Ramos (cell line): Measurements from ENCODE around the gene NID2.

Experiments
- in situ Hi-C: fragments of 300-500 bp; cut with MboI; formaldehyde crosslinking; loops from one replicate; pipeline ENCODE4 v1.14.3; 2022; ENCODE audit warnings: low sequenced_read_pairs; ENCODE audit not compliant: unreplicated experiment

The NID2 gene

DNA sequence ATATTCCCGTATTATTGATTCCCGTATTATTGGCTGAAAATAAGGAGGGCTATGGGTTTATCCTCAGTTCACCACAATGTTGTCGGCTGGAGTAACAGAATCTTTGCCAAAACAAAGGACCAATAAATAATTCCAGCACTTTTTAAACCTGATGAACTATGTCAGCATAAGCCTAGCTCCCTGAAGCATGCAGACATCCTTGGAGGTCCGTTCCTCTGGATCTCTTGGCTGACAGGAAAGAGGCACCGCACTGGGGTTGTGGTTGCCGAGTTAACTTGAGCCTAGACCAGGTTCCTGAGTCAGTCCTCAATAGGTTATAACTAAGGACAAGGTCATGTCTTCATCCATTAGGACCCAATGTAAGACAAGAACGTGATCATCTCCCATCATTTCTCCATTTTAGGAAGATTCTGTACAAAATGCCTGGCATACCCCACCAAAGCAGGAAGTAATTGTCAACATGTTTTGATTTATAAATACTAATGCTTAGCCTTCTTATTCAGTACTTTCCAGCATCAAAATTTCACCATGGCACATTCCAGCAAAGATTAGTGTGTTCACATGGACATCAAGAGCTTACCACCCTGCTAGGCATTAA is 36.6 kb downstream of the NID2 start:
- in situ Hi-C loops = no loop called here

DNA sequence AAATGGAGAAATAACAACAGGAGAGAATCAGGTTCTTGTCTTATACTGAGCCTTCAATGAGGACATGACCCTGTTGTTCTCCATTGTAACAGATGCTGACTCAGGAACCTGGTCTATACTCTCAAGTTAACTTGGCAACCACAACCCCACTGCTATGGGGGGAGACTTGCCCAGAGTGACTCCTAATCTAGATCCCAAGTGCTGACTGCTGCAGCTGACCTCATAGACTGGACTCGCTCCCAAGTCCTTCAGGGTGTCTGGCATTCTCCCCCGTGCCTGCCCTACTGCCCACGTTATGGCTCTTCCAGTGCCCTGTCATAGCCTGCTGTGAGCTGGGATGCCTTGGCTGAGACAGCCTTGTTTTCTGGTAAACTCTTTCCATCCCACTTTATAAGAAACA is 37.1 kb downstream of the NID2 start:
- in situ Hi-C loops = no loop called here

DNA sequence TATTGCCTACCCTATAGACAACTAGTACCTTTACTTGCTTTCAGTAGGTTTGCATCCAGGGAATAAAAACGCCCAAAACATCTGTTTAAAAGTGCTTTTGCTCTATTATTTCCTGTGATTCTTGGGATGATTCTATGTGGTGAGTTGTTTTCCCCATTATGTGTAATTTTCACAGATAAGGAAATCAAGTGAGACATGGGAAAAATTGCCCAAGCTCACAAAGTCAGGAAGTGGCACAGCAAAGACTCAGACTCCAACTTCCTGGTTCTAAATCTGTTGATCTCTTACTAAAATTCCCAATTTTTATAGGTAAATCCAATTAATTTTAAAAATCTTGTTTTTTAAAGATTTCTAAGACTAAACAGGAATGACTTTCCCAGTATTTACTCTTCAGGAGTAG is 39.0 kb downstream of the NID2 start:
- in situ Hi-C loops = no loop called here

DNA sequence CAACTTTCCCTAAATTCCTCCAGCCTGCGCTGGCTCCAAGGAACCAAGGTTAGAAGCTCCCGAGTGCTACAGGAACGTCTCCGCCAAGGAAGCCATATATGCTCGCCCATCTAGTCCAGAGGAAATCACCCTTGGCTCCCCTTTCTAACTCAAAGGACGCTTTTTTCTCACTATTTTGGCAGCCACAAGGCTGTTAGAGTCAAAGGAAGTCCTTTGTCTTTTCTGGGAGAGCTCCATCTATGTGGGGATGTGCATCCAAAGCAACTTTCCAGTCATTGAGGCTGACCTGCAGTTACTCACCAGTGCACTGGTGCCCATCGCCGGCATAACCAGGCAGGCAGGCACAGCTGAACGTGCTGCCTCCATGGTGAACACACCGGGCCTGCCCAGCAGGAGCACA is 42.0 kb downstream of the NID2 start:
- in situ Hi-C loops = no loop called here

DNA sequence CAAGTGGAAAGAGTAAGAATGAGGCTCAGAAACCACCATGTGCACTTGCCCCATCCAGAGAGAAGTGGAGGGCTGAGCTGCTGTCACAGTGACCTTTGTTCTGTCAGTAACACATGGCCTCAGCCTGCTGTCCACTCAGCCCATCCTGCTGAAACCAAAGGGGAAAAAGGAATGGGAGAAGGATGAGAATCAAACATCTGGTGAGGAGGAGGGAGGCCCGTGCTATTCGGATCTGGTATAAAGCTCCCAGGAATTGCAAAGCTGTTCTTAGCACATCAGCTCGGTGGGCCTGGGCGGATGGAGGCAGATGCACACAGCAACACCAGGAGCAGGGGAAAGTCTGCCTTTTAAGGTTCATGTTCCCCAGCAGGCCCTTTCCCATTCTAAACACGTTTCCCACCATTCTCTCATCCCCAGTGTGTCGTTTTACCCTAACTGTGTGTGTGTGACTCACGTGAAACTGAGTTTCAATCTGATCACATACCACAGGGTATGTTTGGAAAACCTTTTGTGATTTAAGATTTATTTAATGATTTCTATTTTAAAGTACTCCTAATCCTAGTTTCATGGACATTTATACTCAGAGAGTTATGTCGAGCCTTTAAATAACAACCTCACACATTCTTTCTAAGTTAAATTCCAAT is 42.7 kb downstream of the NID2 start:
- in situ Hi-C loops = no loop called here

DNA sequence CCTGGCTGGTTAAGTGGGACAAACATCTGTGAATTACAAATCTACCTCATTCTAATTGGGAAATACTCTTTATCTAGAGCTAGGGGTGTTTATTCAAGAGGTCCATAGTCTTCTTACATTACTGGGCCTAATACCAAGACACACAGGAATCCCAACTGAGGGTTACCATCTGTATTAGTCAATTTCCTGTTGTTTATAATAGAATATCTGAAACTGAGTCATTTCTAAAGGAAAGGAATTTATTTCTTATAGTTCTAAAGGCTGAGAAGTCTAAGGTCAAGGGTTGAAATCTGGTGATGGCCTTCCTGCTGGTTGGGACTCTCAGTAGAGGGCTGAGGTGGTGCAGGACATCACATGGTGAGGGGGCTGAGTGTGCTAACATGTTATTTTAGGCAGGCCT is 43.5 kb downstream of the NID2 start:
- in situ Hi-C loops = no loop called here

DNA sequence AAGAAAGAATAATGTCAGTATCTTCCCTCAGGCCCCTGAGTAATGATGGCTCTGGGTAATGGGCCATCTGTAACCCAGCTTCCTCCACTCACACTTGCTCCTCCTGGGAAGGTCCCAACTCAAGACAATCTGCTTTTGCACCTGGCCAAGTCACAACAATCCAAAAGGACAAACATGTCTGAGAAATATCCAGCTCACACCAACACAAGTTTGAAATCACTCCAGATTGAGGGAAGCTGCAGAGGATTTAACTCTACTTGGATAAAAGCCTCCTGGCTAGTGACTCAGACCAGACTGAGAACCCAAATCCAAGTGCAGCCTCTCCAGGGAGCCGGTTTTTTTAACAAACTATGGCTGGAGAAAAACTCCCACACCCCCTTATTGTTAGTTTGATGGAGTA is 45.3 kb downstream of the NID2 start:
- in situ Hi-C loops = no loop called here

DNA sequence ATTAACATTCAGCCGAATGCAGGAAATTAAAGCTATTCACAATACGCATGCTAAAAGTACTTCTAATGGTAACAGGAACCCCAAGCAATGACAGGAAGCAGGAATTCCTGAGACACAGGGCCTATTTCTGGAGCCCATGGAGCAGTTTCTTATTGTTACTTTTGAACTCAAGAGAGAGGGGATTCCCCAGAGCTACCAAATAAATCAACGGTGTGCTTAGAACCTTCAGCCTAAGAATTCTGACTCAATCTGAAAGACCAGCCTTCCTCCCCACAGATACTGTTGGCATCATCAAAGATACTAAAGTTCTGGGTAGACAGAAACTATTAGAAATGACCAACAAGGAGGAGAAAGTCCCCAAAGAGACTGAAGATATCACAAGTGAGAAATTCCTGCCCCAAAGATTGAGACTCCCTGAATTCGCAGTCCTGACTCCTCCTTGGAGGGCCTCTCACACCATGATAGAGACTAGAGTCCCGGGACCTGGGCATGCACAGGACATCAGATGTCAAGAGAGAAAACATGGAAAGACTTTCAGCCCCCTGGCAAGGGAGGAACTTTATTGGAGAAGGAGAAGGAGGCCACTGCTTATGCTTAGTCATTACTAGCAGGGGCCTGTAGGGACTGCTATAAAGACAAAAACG is 46.8 kb downstream of the NID2 start:
- in situ Hi-C loops = no loop called here

DNA sequence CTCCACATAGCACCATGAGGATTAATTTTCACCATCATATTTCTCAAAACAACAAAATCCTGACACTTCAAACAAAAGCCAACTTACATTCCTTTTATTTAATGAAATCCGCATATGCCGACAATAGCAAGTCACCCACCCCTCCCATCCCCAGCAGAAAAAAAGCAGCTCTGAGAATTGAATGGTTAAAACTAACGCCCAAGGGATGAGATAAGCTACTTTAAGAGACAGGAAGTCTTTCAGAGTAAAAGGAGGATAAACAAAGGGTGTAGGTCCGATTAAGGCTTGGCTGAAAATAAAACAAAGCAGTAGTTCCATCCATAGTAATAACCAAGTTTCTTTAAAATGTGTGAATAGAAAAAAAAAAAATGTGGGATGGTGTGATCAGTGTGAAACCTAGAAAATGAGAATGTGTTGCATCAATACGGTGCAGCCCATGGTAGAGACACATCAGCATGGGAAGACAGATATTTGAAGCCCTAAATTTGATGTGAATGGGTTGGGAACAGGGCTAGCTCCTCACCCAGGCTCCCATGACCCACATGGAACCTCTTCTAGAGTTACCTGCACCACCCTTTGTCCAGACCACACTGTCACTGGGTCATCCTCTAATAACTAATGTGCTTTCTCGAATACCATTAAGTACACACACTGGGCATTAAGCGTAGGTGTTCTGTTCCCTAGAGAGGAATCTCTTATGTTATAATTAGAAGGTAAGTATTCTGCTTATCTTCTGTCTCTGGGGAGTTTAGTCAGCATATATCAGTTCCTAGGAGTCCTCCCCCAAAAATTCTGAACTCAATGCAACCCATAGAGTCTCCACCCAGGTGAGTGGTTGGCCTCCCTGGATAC is 47.8 kb downstream of the NID2 start:
- in situ Hi-C loops = no loop called here

DNA sequence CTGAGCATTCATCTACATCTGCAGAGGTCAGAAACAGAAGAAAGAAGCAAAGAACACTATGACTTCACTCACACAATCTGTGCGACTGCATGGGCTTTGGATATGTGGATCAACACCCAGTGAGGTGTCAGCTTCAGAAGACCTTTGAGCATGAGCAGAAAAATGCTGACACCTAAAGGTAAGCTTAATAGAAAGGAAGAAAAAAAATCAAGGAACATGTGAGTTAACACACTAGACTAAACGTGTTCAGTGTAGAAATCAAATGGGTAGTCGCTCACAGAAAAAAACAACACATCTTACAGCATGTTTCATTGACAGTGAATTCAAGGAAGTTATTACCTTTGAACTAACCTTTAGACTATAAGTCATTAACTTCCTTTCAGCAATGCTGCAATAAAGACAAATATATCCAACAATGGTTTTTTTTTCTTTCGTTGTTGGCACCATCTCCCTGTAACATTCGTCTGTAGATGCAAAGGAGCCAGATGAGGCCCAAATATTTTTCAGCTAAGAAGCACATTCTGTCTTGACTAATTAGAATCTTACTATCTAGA is 48.6 kb downstream of the NID2 start:
- in situ Hi-C loops = no loop called here

DNA sequence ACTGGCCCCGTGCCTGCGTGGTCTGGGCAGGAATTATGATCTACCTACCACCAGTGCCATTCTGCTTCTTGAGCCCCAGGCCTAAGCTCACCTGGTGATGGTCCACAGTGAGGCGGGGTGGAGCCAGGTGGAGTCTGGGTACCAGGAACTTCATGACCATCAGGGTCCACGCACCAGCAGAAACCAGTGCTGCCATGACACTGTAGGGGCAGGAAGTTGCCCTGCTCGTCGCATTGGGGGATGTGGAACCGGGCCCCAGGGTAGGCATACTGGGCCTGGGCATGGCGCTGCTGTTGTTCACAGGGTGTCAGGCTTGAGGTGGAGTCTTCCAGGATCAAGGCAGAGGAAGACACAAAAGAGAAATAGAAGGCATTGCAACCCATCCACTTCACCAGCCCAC is 49.9 kb downstream of the NID2 start:
- in situ Hi-C loops = no loop called here

DNA sequence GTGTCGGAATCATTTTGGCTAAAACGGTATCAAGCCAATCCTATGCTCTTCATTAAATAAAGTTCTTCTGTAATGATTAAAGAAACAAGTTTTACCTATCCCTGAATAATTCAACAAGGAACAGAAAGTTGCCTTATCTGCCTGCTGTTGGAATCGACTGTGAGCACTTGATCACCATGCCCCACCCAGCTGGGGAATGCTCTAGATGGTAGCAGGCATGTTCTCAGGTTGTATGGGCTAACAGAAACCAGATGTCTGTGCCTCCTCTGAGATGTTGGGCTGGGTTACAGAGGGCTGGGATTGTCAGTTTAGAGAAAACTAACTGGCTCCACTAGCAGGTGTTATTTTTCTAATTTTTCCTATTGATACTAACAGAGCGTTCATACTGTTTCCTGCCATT is 50.6 kb downstream of the NID2 start:
- in situ Hi-C loops = no loop called here

DNA sequence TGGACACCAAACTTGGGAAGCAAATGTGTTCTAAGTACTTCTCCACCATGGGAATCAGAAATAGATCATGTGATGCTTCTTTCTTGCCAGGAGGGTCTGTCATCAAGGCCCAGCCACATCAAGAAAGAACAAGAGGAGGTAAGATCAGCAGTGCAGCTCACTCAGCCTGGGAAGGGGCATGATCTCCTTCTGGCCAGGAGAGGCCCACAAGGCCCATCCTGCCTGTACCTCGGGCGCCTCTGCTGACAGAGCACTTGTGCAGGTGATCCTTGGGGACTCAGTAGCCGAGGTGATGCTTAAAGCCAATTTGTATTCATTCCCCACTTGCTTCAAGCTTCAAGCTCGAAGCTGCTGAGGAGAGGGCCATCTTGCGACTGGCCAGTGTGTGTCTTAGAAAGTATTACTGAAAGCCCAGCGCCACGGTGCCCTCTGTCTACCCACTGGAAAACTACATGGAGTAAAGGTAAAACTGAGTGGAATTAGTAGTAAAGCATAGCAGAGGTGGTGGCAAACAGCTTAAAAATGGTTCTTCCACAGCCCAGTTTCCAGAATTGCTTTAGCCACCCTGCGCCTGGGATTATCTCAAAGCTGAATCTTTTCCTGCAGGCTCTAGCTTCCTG is 53.3 kb downstream of the NID2 start:
- in situ Hi-C loops = no loop called here

DNA sequence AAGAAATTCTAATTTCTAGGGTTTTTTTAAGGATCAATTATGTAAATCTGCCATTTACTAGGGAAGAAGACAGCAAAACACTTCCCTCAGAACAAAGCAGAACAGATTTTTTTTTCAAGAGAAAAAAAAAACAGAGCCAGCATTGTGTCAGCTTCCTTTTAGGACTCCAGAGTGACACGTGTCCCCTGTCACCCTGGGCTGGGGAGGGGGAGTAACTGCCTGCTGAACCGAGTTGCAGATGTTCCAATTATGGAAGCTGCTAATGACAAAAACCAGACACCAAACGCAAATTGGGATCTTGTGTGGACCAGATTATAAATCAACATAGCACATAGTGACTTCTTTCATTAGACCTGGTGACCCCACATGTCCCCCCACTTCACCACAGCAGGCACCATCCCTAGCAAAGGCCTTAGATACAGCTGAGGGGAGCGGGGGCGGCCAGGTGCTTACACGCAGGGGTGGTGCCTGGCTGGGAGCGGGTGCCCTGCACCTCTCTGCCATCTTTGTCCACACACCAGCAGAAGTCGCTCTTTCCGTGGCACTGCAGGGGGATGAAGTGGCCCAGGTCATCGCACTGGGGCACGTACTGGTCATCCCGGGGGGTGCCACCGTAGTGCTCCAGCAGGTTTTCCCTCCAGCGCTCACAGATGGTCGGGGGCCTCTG is 54.1 kb downstream of the NID2 start:
- in situ Hi-C loops = no loop called here

DNA sequence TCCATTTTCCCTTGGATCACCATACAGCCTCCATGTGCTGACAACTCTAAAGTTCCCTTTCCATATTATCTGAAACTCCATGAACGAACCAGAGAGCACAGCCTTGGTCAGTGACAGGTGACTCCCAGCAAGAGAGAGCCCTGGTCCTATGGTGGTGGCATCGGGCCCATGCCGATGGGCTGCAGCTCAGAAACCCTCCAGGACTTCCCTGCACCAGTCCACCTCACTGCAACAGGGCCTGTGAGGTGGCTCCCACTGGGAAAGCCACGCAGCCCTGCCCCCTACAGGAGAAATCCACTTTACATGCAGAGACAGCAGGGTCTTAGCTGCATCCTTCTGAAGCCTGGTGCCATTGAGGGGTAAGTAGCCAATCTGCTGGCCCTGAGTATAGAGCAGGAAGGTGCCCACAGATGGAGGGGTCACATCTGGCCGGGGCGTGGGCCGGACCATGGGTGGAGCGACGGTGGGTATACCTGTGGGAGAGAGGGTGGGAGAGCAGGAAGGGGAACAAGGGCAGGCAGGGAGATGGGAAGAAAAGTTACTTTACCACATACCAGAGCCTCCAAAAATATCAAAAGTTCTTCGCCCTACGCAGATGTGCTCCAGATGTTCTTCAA is 54.8 kb downstream of the NID2 start:
- in situ Hi-C loops = no loop called here

DNA sequence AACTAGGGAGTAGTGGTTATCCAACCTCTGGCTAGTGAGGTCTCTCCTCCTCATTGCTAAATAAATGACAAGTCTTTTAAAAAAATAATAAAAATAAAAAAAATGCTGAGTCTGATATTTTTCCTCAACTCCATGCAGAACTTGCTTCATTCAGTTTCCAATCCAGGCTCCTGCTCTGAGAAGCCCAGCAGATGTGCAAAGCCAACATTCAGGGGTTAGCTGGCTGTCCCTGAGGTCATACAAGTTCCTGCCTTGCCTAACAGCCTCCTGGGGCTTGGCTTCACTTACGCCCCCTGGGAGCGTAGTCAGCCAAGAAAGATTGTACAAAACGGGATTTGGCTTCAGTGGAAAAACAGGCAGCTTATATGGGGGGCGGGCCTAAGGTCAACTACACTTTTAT is 56.2 kb downstream of the NID2 start:
- in situ Hi-C loops = no loop called here

DNA sequence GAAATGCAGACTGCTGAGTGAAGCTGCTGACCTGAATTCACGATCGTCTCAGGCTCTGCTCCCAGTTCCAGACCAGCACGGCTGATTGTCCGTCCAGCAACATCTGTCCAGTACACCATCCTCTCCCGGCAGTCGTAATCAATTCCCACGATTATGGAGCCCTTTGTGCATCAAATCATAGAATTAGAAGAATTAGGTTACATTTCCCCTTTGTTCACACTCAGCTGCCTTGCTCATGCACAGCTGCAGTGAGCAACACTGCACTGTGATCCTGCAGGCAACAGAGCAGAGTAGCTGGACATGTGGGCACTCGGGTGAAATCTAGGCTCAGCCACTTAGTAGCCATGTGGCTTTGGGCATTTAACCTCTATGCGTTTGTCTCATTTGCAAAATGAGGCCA is 57.3 kb downstream of the NID2 start:
- in situ Hi-C loops = no loop called here

DNA sequence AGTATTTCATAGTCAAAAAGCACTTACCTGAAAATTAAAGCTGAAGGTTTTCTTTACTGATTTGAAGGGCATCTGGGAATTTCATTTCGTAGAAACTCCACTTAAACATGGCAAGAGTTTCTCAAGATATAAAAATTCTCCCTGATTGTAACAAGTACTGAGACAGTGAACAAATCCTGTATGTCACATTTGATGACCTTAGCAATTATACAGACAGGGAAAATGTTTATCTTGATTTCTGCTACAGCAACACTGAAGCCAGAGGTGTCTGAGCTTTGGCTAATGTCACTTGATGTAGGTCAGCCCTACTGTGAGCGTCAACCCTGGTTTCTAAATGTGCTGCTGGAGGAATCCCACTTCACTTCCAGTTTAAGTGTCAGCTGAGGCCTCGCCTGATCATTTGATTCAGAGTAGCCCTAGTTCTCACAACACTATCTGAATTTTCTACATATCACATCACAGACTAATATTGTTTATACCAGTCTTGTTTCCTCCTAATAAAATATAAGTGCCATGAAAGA is 58.6 kb downstream of the NID2 start:
- in situ Hi-C loops = no loop called here

DNA sequence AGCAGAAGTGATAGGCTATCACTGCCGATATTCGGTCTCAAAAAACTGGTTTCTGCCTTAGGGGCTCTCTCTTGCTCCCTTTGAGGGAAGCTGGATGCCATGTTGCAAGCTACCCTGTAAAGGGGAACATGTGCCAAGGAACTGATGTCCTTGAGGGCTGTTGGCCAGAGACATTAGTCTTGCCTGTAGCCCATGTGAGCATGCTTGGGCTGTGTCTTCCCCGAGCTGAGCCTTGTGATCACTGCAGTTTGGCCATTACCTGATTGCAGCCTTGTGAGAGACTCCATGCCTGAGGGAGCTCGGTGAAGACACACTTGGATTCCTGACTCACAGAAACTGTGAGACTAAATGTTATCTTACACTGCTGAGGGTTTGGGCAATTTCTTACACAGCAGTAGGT is 60.7 kb downstream of the NID2 start:
- in situ Hi-C loops = no loop called here
